Activated naive CD4-positive, alpha-beta T cell treated with anti-CD3 and anti-CD28 coated beads, Interleukin-2, amount 10 ng/mL, durations not matched to agents 5 hours and 36 hours (primary cell): ENCODE measurements around the gene LRRFIP1. TPM values are rescaled to one million over a fixed set of nuclear protein-coding genes. Genes with fewer than 3 reads are reported as not detected.

Source experiments
- total RNA-seq, 2 experiments: library from RNA; stranded (reverse); gene quantifications; one replicate each; pipeline ENCODE4 v1.2.3, GENCODE V29; 2021

LRRFIP1 gene, protein sequence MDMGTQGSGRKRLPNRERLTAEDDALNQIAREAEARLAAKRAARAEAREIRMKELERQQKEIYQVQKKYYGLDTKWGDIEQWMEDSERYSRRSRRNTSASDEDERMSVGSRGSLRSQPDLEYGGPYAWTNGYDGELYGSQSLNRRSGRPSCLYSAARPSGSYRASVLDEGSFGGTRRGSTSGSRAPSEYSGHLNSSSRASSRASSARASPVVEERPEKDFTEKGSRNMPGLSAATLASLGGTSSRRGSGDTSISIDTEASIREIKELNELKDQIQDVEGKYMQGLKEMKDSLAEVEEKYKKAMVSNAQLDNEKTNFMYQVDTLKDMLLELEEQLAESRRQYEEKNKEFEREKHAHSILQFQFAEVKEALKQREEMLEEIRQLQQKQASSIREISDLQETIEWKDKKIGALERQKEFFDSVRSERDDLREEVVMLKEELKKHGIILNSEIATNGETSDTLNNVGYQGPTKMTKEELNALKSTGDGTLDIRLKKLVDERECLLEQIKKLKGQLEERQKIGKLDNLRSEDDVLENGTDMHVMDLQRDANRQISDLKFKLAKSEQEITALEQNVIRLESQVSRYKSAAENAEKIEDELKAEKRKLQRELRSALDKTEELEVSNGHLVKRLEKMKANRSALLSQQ
- 100 to 1,000 TPM; 183 to 185 TPM for total RNA-seq

GRCh38 chr2:237627441-237628246 is at the start of gene LRRFIP1:
TSS of gene LRRFIP1 (plus strand) at chr2:237627587. CDS start at chr2:237627645, 58 bp downstream.

GRCh38 chr2:237590272-237591140 is 36.9 kb upstream of the LRRFIP1 start, which contains the start of gene RAB17:
TSS of gene RAB17 (minus strand) at chr2:237590734. CDS start at chr2:237586154, 4,580 bp downstream.

DNA sequence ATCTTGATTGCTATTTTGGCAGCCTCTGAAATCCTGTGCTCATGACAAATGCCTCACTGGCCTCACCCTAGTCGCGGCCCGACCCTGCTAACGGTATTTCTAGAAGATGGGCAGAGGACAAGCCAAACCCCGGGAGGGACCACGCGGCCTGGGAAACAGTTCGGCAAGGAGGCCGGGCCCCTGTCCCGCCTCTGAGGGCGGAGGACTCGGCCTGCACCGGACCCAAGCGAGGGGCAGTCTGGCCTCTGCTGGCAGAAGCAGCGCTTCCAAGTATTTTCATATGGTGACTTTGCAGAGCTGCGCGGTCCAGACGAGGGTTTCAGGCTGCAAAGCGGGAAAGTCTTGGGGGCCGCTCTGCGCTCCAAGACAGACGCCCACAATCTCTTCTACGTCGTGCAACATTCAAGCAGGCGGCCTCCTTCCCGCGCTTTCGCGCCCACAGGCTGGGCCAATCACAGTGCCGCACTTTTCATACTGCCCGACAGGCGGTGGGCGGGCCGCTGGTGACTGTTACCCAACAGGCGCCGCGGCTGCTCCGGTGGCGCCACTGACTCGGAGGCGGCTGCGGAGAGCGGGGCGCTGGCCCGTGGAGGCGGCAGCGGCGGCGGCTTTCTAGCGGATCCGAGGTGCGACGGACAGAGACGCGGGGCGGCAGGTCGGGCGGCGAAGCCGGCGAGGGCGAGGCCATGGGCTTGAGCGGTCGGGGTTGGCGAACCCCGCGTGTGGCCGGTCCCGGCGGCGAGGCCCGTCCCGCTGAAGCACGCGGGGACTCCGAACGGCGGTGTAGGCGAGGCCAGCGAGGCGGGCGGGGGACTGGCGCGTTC is 171.1 kb downstream of the LRRFIP1 start, which contains the start of gene RBM44:
Gene RBM44, plus strand, starts transcription at position 544 of the 824 bp plus-strand sequence. CDS start 14,831 bp downstream, outside the sequence.

Other genes starting within 250 kb of the LRRFIP1 start
- gene COL6A3, start 213.4 kb upstream of the LRRFIP1 start, total RNA-seq: under 1 TPM; 0.43 to 0.45 TPM
- not detected for gene MLPH, start 140.3 kb upstream of the LRRFIP1 start, total RNA-seq
- gene PRLH, start 61.0 kb upstream of the LRRFIP1 start, total RNA-seq: not detected
- gene RAB17, start 36.9 kb upstream of the LRRFIP1 start, total RNA-seq: not detected
- gene RBM44, start 171.2 kb downstream of the LRRFIP1 start, total RNA-seq: 1 to 10 TPM in 1 of 2 experiments, under 1 TPM in 1; 0.72 to 1.1 TPM
- gene RAMP1, start 232.0 kb downstream of the LRRFIP1 start, total RNA-seq: 10 to 100 TPM; 15.9 to 17.4 TPM